ENCODE data around the gene TTI1. TPM values are rescaled to one million over a fixed set of nuclear protein-coding genes. Genes with fewer than 3 reads are reported as not detected.

The TTI1 gene
- total and polyA plus RNA-seq, 9 of the 15 experiments (the other 6 are each of a cell fraction or from before 2014, with no cell fraction given), result 9.8 to 55.1 (median 39.4) TPM

DNA sequence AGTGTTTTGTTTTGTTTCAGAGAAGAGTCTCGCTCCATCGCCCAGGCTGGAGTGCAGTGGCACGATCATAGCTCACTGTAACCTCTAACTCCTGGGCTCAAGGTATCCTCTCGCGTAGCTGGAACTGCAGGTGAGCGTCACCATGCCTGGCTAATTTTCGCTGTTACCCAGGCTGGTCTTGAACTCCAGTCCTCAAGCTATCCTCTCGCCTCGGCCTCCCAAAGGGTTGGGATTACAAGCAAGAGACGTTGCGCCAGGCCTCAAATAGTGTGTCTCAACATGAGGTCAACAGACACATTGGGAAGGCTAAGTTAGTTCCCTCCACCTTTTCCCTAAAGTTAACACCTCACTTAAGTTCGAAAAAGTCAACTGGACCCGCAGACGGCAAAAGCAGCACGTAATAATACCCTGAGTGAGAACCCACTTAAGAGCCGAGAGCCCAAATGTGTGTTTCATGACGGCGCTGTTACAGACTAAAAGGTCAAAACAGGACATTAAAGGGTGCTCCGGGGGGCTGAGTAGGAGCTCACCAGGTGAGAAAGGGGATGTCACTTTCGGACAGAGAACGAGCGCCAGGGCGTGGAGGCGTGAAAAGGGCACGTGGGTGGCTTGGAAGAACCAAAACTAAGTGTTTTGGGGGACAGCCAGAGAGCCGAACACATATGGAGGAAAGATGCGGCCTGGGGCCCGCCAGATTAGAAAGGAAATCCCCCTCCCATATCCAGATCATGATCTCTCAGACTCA lies 499 bp downstream of the TTI1 start:
- H3K36me3 ChIP-seq (ENCODE audit: control insufficient read depth, insufficient read depth, low read length), result peaks cover 44% of the 10 kb centered on the region
- peak; percentile 17 for ATAC-seq
- no peak for FAIRE-seq
- peak overlapping the region; percentile 94 for H3K4me2 ChIP-seq (ENCODE audit: insufficient read depth, low read length)
- ChIA-PET POLR2A (interaction anchor here (0.6 to 3.2 kb wide), 13 partner anchors 9 to 643 kb away, joined by 3 to 19 read pairs (median 3); no protein-coding TSS in a partner anchor), CTCF (ENCODE audit: low intra/inter-chr PET ratio) (no interaction called here)
- H3K9ac ChIP-seq (ENCODE audit: insufficient read depth in 1 of 2, low read depth in 2 of 2, low read length in 2 of 2), result peak overlapping the region; percentile 98 to 100
- in situ Hi-C loops (cut with MboI), result no loop called here
- peak overlapping the region; percentile 96 for H3K4me3 ChIP-seq
- intact Hi-C loops (cut with micrococcal nuclease), result no loop called here
- no peaks in the 10 kb centered on the region; the same call in 1 of the 2 replicates for H4K20me1 ChIP-seq (replicated peaks; ENCODE audit: control insufficient read depth, insufficient read depth, low read length)
- H3K27ac ChIP-seq (ENCODE audit: extremely low read depth, low read depth, low read length), result peak overlapping the region; percentile 98
- DNase-seq (ENCODE audit: extremely low read depth in 1 of 4, low spot score in 3 of 4), result peak in 1 of 4 experiments; percentile 43
- TSS peak; percentile 77 for BruUV-seq (replicated peaks)
- peaks cover 17 to 36% of the 10 kb centered on the region in 2 experiments; a peak in 4 of 5 replicates for H3K4me1 ChIP-seq (replicated peaks in 1 of 2; ENCODE audit: control insufficient read depth in 2 of 2, insufficient read depth in 2 of 2, low read length in 2 of 2)
- H3K79me2 ChIP-seq (ENCODE audit: control insufficient read depth, insufficient read depth, low read length), result peaks cover 98% of the 10 kb centered on the region
- no peaks in the 10 kb centered on the region for H3K9me3 ChIP-seq (replicated peaks; ENCODE audit: control insufficient read depth, insufficient read depth, low read depth, low read length)
- 2% methylated on average over 28 of the region's 28 CpGs for WGBS (ENCODE audit: insufficient coverage, low coverage, missing lambda C conversion rate)
- no peaks in the 10 kb centered on the region for H3K9me1 ChIP-seq (ENCODE audit: control insufficient read depth, insufficient read depth, low read length)
- no peaks in the 10 kb centered on the region for H3K27me3 ChIP-seq (ENCODE audit: control insufficient read depth in 2 of 2, insufficient read depth in 2 of 2, low read length in 2 of 2)
- H2AFZ ChIP-seq (ENCODE audit: low read depth, low read length), result peak overlapping the region; percentile 96
- TF ChIP-seq PML (IDR thresholded peaks at IDR 0.05; ENCODE audit: low read length) (no peak), ZBED1 (IDR thresholded peaks at IDR 0.05) (peak; percentile 19; the same call in 1 of the 2 replicates), CHD2 (IDR thresholded peaks at IDR 0.05; ENCODE audit: low read depth, low read length) (0 out of 2 replicates have a peak, but pooled peaks have one; percentile 12), RBM14 (IDR thresholded peaks at IDR 0.05; ENCODE audit: borderline replicate concordance, insufficient read depth, low read depth, low read length) (no peak), SREBF1 (IDR thresholded peaks at IDR 0.05; ENCODE audit: borderline replicate concordance, low read depth, low read length) (0 out of 2 replicates have a peak, but pooled peaks have one; percentile 14), ETS2 (tag; IDR thresholded peaks at IDR 0.05; ENCODE audit: borderline replicate concordance, poor library complexity, severe bottlenecking) (no peak), KAT7 (CRISPR knock-in tag; IDR thresholded peaks at IDR 0.05; ENCODE audit: borderline replicate concordance) (0 out of 2 replicates have a peak, but pooled peaks have one; percentile 57), ZNF311 (CRISPR knock-in tag; IDR thresholded peaks at IDR 0.05) (no peak), SMARCE1 (IDR thresholded peaks at IDR 0.05) (peak; percentile 19; the same call in 1 of the 2 replicates), MAFK (IDR thresholded peaks at IDR 0.05; ENCODE audit: low read length) (no peak)
- TF ChIP-seq, protein P1, sequence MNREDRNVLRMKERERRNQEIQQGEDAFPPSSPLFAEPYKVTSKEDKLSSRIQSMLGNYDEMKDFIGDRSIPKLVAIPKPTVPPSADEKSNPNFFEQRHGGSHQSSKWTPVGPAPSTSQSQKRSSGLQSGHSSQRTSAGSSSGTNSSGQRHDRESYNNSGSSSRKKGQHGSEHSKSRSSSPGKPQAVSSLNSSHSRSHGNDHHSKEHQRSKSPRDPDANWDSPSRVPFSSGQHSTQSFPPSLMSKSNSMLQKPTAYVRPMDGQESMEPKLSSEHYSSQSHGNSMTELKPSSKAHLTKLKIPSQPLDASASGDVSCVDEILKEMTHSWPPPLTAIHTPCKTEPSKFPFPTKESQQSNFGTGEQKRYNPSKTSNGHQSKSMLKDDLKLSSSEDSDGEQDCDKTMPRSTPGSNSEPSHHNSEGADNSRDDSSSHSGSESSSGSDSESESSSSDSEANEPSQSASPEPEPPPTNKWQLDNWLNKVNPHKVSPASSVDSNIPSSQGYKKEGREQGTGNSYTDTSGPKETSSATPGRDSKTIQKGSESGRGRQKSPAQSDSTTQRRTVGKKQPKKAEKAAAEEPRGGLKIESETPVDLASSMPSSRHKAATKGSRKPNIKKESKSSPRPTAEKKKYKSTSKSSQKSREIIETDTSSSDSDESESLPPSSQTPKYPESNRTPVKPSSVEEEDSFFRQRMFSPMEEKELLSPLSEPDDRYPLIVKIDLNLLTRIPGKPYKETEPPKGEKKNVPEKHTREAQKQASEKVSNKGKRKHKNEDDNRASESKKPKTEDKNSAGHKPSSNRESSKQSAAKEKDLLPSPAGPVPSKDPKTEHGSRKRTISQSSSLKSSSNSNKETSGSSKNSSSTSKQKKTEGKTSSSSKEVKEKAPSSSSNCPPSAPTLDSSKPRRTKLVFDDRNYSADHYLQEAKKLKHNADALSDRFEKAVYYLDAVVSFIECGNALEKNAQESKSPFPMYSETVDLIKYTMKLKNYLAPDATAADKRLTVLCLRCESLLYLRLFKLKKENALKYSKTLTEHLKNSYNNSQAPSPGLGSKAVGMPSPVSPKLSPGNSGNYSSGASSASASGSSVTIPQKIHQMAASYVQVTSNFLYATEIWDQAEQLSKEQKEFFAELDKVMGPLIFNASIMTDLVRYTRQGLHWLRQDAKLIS (CRISPR knock-in tag; IDR thresholded peaks at IDR 0.05), result no peak; the same call in 1 of the 2 replicates
- TF ChIP-seq, protein P2, sequence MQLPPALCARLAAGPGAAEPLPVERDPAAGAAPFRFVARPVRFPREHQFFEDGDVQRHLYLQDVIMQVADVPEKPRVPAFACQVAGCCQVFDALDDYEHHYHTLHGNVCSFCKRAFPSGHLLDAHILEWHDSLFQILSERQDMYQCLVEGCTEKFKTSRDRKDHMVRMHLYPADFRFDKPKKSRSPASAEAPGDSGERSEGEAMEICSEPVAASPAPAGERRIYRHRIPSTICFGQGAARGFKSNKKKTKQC (CRISPR knock-in tag; IDR thresholded peaks at IDR 0.05), result 0 out of 2 replicates have a peak, but pooled peaks have one; percentile 14
- TF ChIP-seq, protein P3, sequence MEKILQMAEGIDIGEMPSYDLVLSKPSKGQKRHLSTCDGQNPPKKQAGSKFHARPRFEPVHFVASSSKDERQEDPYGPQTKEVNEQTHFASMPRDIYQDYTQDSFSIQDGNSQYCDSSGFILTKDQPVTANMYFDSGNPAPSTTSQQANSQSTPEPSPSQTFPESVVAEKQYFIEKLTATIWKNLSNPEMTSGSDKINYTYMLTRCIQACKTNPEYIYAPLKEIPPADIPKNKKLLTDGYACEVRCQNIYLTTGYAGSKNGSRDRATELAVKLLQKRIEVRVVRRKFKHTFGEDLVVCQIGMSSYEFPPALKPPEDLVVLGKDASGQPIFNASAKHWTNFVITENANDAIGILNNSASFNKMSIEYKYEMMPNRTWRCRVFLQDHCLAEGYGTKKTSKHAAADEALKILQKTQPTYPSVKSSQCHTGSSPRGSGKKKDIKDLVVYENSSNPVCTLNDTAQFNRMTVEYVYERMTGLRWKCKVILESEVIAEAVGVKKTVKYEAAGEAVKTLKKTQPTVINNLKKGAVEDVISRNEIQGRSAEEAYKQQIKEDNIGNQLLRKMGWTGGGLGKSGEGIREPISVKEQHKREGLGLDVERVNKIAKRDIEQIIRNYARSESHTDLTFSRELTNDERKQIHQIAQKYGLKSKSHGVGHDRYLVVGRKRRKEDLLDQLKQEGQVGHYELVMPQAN (IDR thresholded peaks at IDR 0.05; ENCODE audit: borderline replicate concordance), result peak; percentile 82; the same call in 1 of the 2 replicates
- TF ChIP-seq, protein P4, sequence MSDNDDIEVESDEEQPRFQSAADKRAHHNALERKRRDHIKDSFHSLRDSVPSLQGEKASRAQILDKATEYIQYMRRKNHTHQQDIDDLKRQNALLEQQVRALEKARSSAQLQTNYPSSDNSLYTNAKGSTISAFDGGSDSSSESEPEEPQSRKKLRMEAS (CRISPR knock-in tag; IDR thresholded peaks at IDR 0.05), result peak; percentile 82
